OCI-LY7 (cell line): ENCODE measurements around the gene ICA1. TPM values are rescaled to one million over a fixed set of nuclear protein-coding genes. Genes with fewer than 3 reads are reported as not detected.

Source experiments
- BruUV-seq: library from RNA; stranded (reverse); fragments of 400-500 nt; replicated peaks from 2 replicates; lab custom pipeline; 2021; lab: Mats Ljungman, UMichigan
- CTCF ChIA-PET: fragments of 300-600 bp; sonication (Branson Sonifier 250); formaldehyde crosslinking; loops from one replicate; lab custom pipeline; 2022; ENCODE audit warnings: antibody characterized with exemption; ENCODE audit not compliant: unreplicated experiment; lab: Charles Lee
- POLR2A ChIA-PET: fragments of 300-600 bp; sonication (Branson Sonifier 250); formaldehyde crosslinking; loops from one replicate; lab custom pipeline; 2022; ENCODE audit warnings: antibody characterized with exemption; lab: Charles Lee
- DNase-seq: peaks from one replicate; pipeline ENCODE4 v3.0.0-alpha.2; 2015; ENCODE audit warnings: low spot score
- H2AFZ ChIP-seq: fragments of 200-600 bp; sonication (generic), shearing (Covaris generic); 2 replicates; pipeline ENCODE4 v1.6.1; 2014; ENCODE audit warnings: mild to moderate bottlenecking, antibody characterized with exemption, low read length, moderate library complexity
- H3K27ac ChIP-seq: fragments of 200-600 bp; sonication (generic); 2 replicates; pipeline ENCODE4 v1.5.1; 2014; ENCODE audit warnings: mixed run types, low read depth, mild to moderate bottlenecking, moderate library complexity, low read length, inconsistent platforms; ENCODE audit not compliant: poor library complexity, severe bottlenecking
- H3K36me3 ChIP-seq: fragments of 200-600 bp; sonication (generic); 2 replicates; pipeline ENCODE4 v1.6.1; 2014; ENCODE audit warnings: mild to moderate bottlenecking, antibody characterized with exemption, low read length, moderate library complexity, mixed read lengths; ENCODE audit not compliant: insufficient read depth
- H3K4me1 ChIP-seq: fragments of 200-600 bp; sonication (generic); 2 replicates; pipeline ENCODE4 v1.5.1; 2014; ENCODE audit warnings: mild to moderate bottlenecking, low read length; ENCODE audit not compliant: insufficient read depth, poor library complexity, severe bottlenecking
- H3K4me2 ChIP-seq: fragments of 200-600 bp; sonication (generic); 2 replicates; pipeline ENCODE4 v1.6.1; 2014; ENCODE audit warnings: mild to moderate bottlenecking, low read length
- H3K4me3 ChIP-seq: fragments of 200-600 bp; sonication (generic); 2 replicates; pipeline ENCODE4 v1.5.1; 2014; ENCODE audit warnings: mild to moderate bottlenecking, low read depth, low read length; ENCODE audit not compliant: poor library complexity, severe bottlenecking
- H3K79me2 ChIP-seq: fragments of 200-600 bp; sonication (generic); 2 replicates; pipeline ENCODE4 v1.6.1; 2016; ENCODE audit warnings: low read depth, mild to moderate bottlenecking, low read length, moderate library complexity, mixed read lengths; ENCODE audit not compliant: insufficient read depth
- H3K9me2 ChIP-seq: fragments of 200-600 bp; sonication (generic); 2 replicates; pipeline ENCODE4 v1.6.1; 2016; ENCODE audit warnings: mild to moderate bottlenecking, low read length, mixed read lengths; ENCODE audit not compliant: insufficient read depth
- H3K9me3 ChIP-seq: fragments of 200-600 bp; sonication (generic); 2 replicates; pipeline ENCODE4 v1.6.1; 2014; ENCODE audit warnings: mild to moderate bottlenecking, mixed run types, low read length, mixed read lengths
- H4K20me1 ChIP-seq: fragments of 200-600 bp; sonication (generic); 2 replicates; pipeline ENCODE4 v1.6.1; 2014; ENCODE audit warnings: mild to moderate bottlenecking, antibody characterized with exemption, low read length, moderate library complexity, mixed read lengths; ENCODE audit not compliant: insufficient read depth
- EZH2phosphoT487 ChIP-seq: fragments of 200-600 bp; sonication (generic); IDR thresholded peaks from 2 replicates; pipeline ENCODE4 v1.6.1; 2018; ENCODE audit warnings: low read depth, borderline replicate concordance, mild to moderate bottlenecking, mixed run types, antibody characterized with exemption, low read length, moderate library complexity, mixed read lengths
- intact Hi-C: fragments of 100-400 bp; cut with micrococcal nuclease; formaldehyde crosslinking; loops from one replicate; pipeline ENCODE4 v1.10.0; 2022; ENCODE audit not compliant: unreplicated experiment
- total RNA-seq, 2 experiments: library from RNA; depleted of rRNA in 1 of 2; stranded (reverse); fragments of >200 nt in 1 of 2; shearing (Covaris generic) in 1 of 2; gene quantifications; 2 replicates each; pipeline ENCODE4 v1.2.3, GENCODE V29; 2014 to 2022
- TF ChIP-seq, protein P1 (sequence below): fragments of 200-600 bp; sonication (generic); conservative IDR thresholded peaks from 2 replicates; pipeline ENCODE4 v1.5.1; 2014; ENCODE audit warnings: mild to moderate bottlenecking, antibody characterized with exemption, low read length, moderate library complexity, mixed read lengths

ICA1 gene
- total RNA-seq, 2 experiments from 2014 or later: 0.49 TPM; not detected in 1

DNA sequence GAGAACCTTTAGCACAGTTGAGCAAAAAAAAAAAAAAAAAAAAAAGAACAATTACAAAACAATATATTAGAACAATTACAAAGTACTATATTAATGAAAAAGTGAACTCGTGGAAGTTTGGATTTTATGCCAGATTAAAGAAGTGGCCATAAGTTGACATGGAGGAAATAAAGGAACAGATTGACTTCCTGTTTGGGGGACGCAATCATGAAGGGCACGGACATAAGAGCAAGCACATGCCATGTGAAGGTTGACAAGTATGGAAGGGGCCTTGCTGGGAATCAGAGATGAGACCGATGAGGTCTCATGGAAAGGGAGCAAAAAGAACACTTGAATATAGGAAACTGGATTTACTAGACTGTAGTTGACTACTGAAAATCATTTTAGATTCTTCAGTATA is 61.7 kb downstream of the ICA1 start:
- Histone ChIP-seq H3K79me2 (no peaks in the 10 kb centered on the region), H3K4me3 (no peak overlapping the region), H3K4me2 (no peak overlapping the region), H3K36me3 (no peaks in the 10 kb centered on the region), H3K9me2 (no peaks in the 10 kb centered on the region), H3K27ac (no peak overlapping the region), H3K9me3 (no peaks in the 10 kb centered on the region), H4K20me1 (no peaks in the 10 kb centered on the region), H2AFZ (no peak overlapping the region), H3K4me1 (no peaks in the 10 kb centered on the region)
- CTCF ChIA-PET: no interaction called here
- TF ChIP-seq EZH2phosphoT487: no peak
- TF ChIP-seq, protein P1, sequence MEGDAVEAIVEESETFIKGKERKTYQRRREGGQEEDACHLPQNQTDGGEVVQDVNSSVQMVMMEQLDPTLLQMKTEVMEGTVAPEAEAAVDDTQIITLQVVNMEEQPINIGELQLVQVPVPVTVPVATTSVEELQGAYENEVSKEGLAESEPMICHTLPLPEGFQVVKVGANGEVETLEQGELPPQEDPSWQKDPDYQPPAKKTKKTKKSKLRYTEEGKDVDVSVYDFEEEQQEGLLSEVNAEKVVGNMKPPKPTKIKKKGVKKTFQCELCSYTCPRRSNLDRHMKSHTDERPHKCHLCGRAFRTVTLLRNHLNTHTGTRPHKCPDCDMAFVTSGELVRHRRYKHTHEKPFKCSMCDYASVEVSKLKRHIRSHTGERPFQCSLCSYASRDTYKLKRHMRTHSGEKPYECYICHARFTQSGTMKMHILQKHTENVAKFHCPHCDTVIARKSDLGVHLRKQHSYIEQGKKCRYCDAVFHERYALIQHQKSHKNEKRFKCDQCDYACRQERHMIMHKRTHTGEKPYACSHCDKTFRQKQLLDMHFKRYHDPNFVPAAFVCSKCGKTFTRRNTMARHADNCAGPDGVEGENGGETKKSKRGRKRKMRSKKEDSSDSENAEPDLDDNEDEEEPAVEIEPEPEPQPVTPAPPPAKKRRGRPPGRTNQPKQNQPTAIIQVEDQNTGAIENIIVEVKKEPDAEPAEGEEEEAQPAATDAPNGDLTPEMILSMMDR: no peak
- POLR2A ChIA-PET: no interaction called here
- BruUV-seq: no TSS peak
- DNase-seq: no peak
- intact Hi-C loops: no loop called here

DNA sequence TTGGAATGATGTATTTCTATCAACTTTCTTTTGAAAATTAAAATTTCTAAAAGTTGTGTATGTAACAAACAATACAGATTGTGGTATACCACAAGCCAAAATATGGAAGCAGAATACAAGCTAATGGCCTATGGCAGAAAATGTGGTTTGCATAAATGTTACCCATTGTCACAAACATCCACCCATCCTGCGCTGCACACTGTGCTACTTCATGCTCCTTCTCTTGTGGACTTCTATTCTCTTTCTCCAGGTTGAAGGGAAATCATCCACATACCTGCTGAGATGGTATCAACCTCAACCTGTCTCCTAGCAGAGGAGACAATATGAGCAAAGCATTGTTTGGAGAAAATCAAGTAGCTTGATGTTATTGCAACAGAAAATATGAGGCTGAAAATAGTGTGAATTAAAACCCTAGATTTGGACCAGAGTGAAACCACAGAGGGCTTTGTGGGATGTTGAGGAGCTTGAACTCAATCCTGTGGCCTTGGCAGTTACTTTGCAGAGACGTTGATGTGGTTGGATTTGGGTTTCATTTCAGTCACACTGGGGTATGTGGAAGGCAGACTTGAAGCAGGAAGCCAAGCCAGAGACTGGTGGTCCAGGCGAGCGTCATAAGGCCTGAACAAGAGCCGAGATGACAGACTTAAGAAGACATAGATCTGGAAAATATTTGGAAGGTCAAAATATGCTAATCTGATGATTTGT is 63.8 kb downstream of the ICA1 start:
- CTCF ChIA-PET: no interaction called here
- no peak for TF ChIP-seq EZH2phosphoT487
- TF ChIP-seq, protein P1: no peak
- H3K4me2 ChIP-seq: no peak overlapping the region
- H3K9me3 ChIP-seq: no peaks in the 10 kb centered on the region
- H3K36me3 ChIP-seq: no peaks in the 10 kb centered on the region
- no peak for DNase-seq
- POLR2A ChIA-PET: interaction anchor here (0.6 to 1.5 kb wide), 4 partner anchors 15 to 621 kb away, joined by 3 to 5 read pairs (median 3); no protein-coding TSS in a partner anchor
- H3K27ac ChIP-seq: no peak overlapping the region
- no peaks in the 10 kb centered on the region for H3K9me2 ChIP-seq
- no peaks in the 10 kb centered on the region for H3K4me1 ChIP-seq
- intact Hi-C loops: no loop called here
- no peak overlapping the region for H3K4me3 ChIP-seq
- H3K79me2 ChIP-seq: no peaks in the 10 kb centered on the region
- no peak overlapping the region for H2AFZ ChIP-seq
- no peaks in the 10 kb centered on the region for H4K20me1 ChIP-seq
- BruUV-seq: no TSS peak

DNA sequence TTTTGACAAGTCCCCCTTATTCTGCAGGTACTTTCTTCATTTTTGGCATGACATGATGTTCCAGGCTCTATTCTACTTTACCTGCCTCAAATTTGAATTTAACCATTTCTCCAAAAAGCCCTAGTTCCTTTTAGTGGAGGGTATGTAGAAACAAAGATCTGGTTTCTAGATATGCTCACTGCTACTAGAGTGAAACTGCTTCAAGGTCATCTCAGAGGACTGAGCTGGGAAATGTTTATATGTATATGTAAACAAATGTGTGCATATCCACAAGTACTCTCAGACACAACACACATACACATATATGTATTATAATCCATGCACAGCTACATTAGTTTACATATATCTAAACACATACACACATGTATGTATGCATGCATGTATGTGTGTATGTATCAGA is 69.1 kb downstream of the ICA1 start:
- no peak for DNase-seq
- intact Hi-C loops: loop anchor here (5.0 kb wide), 3 partner anchors 156 to 601 kb away; no protein-coding TSS in a partner anchor
- Histone ChIP-seq H4K20me1 (no peaks in the 10 kb centered on the region), H3K4me1 (no peaks in the 10 kb centered on the region), H3K9me3 (no peaks in the 10 kb centered on the region), H2AFZ (no peak overlapping the region), H3K4me3 (no peak overlapping the region), H3K9me2 (no peaks in the 10 kb centered on the region), H3K79me2 (no peaks in the 10 kb centered on the region), H3K4me2 (no peak overlapping the region), H3K36me3 (no peaks in the 10 kb centered on the region), H3K27ac (no peak overlapping the region)
- CTCF ChIA-PET: no interaction called here
- POLR2A ChIA-PET: interaction anchor here (0.8 to 1.6 kb wide), 3 partner anchors 22 to 512 kb away, joined by 3 to 5 read pairs (median 5); no protein-coding TSS in a partner anchor
- no TSS peak for BruUV-seq
- TF ChIP-seq, protein P1: no peak
- no peak for TF ChIP-seq EZH2phosphoT487
